CD4-positive, alpha-beta memory T cell (primary cell): Measurements from ENCODE around the gene PIGZ. TPM values are rescaled to one million over a fixed set of nuclear protein-coding genes. Genes with fewer than 3 reads are reported as not detected.

ENCODE experiments used
- CTCF ChIA-PET: fragments of 350-600 bp; sonication (Branson Sonifier 250); formaldehyde crosslinking; loops from one replicate; lab custom pipeline; 2021; ENCODE audit warnings: inconsistent platforms; ENCODE audit not compliant: partially characterized antibody; lab: Charles Lee
- POLR2A ChIA-PET: fragments of 350-600 bp; sonication (Branson Sonifier 250); formaldehyde crosslinking; loops from one replicate; lab custom pipeline; 2021; ENCODE audit not compliant: partially characterized antibody; lab: Charles Lee
- DNase-seq, 5 donors: peaks; one replicate each; pipeline versions ENCODE4 v3.0.0 to v3.0.0-alpha.2; 2020 to 2022; ENCODE audit warnings: mixed read lengths in 1 of 5
- H3K27ac ChIP-seq: one replicate; pipeline ENCODE4 v1.7.0; 2013; ENCODE audit warnings: low read depth, low read length
- H3K27me3 ChIP-seq: 2 replicates; pipeline ENCODE4 v1.7.0; 2013; ENCODE audit warnings: mild to moderate bottlenecking, low read length, moderate library complexity; ENCODE audit not compliant: insufficient read depth
- H3K36me3 ChIP-seq: 2 replicates; pipeline ENCODE4 v1.7.0; 2013; ENCODE audit warnings: mild to moderate bottlenecking, low read length, moderate library complexity; ENCODE audit not compliant: insufficient read depth
- H3K4me1 ChIP-seq: 2 replicates; pipeline ENCODE4 v1.7.0; 2013; ENCODE audit warnings: mild to moderate bottlenecking, low read length, moderate library complexity; ENCODE audit not compliant: insufficient read depth
- H3K4me3 ChIP-seq, 2 donors: one replicate each; pipeline ENCODE4 v1.7.0; 2013; ENCODE audit warnings: low read length in 2 of 2, mild to moderate bottlenecking in 1 of 2
- H3K9me3 ChIP-seq, 2 donors: one replicate each; pipeline ENCODE4 v1.7.0; 2013; ENCODE audit warnings: low read length in 2 of 2, control low read depth in 1 of 2; ENCODE audit not compliant: control insufficient read depth in 1 of 2
- H3K27ac Mint-ChIP-seq, 7 donors: one replicate each; pipeline ENCODE4 v1.8.0; 2020 to 2021; ENCODE audit warnings: mixed read lengths in 7 of 7, mild to moderate bottlenecking in 6 of 7, inconsistent platforms in 3 of 7, moderate library complexity in 3 of 7
- H3K27me3 Mint-ChIP-seq, 2 donors: one replicate each; pipeline ENCODE4 v1.8.0; 2020 to 2021; ENCODE audit warnings: mixed read lengths in 2 of 2
- H3K36me3 Mint-ChIP-seq, 2 donors: one replicate each; pipeline ENCODE4 v1.8.0; 2020 to 2021; ENCODE audit warnings: mixed read lengths in 2 of 2, inconsistent platforms in 1 of 2, mild to moderate bottlenecking in 1 of 2
- H3K4me1 Mint-ChIP-seq, 4 donors: one replicate each; pipeline ENCODE4 v1.8.0; 2020 to 2021; ENCODE audit warnings: mixed read lengths in 4 of 4, mild to moderate bottlenecking in 1 of 4
- H3K4me3 Mint-ChIP-seq, 8 donors: one replicate each; pipeline ENCODE4 v1.8.0; 2020 to 2021; ENCODE audit warnings: mixed read lengths in 8 of 8, mild to moderate bottlenecking in 7 of 8, moderate library complexity in 6 of 8, inconsistent platforms in 3 of 8
- H3K9me3 Mint-ChIP-seq, 8 donors: one replicate each; pipeline ENCODE4 v1.8.0; 2020 to 2021; ENCODE audit warnings: mixed read lengths in 8 of 8, mild to moderate bottlenecking in 5 of 8, inconsistent platforms in 3 of 8, moderate library complexity in 1 of 8
- intact Hi-C: fragments of 100-400 bp; cut with micrococcal nuclease; formaldehyde crosslinking; loops from one replicate; pipeline ENCODE4 v1.15.1; 2023
- polyA plus RNA-seq, 2 donors: library from polyadenylated mRNA; unstranded; fragments of 300-500 nt; fragmentation: Illumina TruSeq; gene quantifications; one replicate each; pipeline ENCODE4 v1.2.3, GENCODE V29; 2021
- total RNA-seq, 2 experiments: library from RNA; stranded (reverse); gene quantifications; one replicate each; pipeline ENCODE4 v1.2.3, GENCODE V29; 2021

PIGZ gene
- total and polyA plus RNA-seq, 4 experiments from 2014 or later = 0.33 to 1.2 (median 0.56) TPM

DNA sequence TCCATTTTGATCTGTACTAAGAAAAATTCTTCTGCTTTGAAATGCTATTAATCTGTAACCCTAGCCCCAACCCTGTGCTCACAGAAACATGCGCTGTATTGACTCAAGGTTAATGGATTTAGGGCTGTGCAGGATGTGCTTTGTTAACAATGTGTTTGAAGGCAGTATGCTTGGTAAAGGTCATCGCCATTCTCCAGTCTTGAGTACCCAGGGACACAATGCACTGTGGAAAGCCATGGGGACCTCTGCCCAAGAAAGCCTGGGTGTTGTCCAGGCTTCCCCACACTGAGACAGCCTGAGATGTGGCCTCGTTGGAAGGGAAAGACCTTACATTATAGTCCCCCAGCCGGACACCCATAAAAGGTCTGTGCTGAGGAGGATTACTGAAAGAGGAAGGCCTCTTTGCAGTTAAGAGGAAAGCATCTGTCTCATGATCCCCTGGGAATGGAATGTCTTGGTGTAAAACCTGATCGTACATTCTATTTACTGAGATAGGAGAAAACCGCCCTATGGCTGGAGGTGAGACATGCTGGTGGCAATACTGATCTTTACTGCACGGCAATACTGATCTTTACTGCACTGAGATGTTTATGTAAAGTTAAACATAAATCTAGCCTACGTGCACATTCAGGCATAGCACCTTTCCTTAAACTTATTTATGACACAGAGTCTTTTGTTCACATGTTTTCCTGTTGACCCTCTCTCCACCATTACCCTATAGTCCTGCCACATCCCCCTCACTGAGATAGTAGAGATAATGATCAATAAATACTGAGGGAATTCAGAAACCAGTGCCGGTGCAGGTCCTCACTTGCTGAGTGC, 6.3 kb downstream of the PIGZ start:
- Mint-ChIP-seq H3K27ac (no peak overlapping the region), H3K36me3 (no peaks in the 10 kb centered on the region), H3K27me3 (peaks cover 3 to 5% of the 10 kb centered on the region in 2 donors), H3K9me3 (peaks cover 0 to 2% (median 0%) of the 10 kb centered on the region in 8 donors), H3K4me3 (no peak overlapping the region), H3K4me1 (no peaks in the 10 kb centered on the region)
- no peaks in the 10 kb centered on the region for H3K4me1 ChIP-seq
- ChIA-PET CTCF (no interaction called here), POLR2A (no interaction called here)
- H3K27me3 ChIP-seq = no peaks in the 10 kb centered on the region
- H3K9me3 ChIP-seq = no peaks in the 10 kb centered on the region
- DNase-seq = no peak
- no peak overlapping the region for H3K4me3 ChIP-seq
- H3K27ac ChIP-seq = no peak overlapping the region
- intact Hi-C loops = no loop called here
- no peaks in the 10 kb centered on the region for H3K36me3 ChIP-seq

DNA sequence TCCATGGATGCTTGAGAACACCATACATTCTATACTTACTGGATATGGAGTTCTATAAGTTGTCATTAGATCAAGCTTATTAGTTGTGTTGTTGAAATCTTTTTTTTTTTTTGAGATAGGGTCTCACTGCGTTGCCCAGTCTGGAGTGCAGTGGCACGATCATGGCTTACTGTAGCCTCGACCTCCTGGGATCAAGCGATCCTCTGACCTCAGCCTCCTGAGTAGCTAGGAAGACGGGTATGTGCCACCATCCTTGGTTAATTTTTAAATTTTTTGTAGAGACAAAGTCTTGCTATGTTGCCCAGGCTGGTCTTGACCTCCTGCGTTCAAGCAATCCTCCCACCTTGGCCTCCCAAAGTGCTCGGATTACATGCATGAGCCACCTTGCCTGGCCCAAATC, 13.8 kb downstream of the PIGZ start:
- no peak for DNase-seq
- H3K4me3 Mint-ChIP-seq = no peak overlapping the region
- Histone ChIP-seq H3K36me3 (no peaks in the 10 kb centered on the region), H3K27ac (no peak overlapping the region), H3K4me3 (no peak overlapping the region), H3K9me3 (no peaks in the 10 kb centered on the region), H3K27me3 (no peaks in the 10 kb centered on the region), H3K4me1 (no peaks in the 10 kb centered on the region)
- no peaks in the 10 kb centered on the region for H3K4me1 Mint-ChIP-seq
- H3K36me3 Mint-ChIP-seq = no peaks in the 10 kb centered on the region
- H3K9me3 Mint-ChIP-seq = no peaks in the 10 kb centered on the region
- intact Hi-C loops = no loop called here
- POLR2A ChIA-PET = interaction anchor here (1.9 kb wide), 1 partner anchor 12 kb away, joined by 4 read pairs; the partner anchor contains the start of gene NCBP2
- CTCF ChIA-PET = interaction anchor here (0.8 kb wide), 1 partner anchor 115 kb away, joined by 4 read pairs; no protein-coding TSS in a partner anchor
- no peak overlapping the region for H3K27ac Mint-ChIP-seq
- peaks cover 4 to 8% of the 10 kb centered on the region in 2 donors for H3K27me3 Mint-ChIP-seq

DNA sequence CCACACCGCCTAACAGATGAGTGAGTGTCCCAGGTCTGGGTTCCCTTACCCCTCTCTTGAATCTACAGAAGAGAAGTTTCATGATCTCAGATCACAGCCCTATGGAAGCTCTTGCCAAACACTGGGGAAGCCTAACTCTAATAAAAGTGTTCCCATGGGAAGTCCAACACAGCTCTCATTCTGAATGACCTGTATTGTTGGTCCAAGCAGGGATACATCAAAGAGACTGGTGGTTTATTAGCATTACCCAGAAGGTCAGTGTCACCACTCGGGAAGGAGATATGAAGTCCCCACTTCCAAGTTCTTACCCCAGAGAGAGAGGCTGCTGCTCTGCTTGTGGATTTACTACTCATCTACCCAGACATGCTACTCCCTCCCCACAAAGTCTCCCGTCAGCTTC, 17.3 kb downstream of the PIGZ start:
- Histone ChIP-seq H3K4me1 (no peaks in the 10 kb centered on the region), H3K9me3 (no peaks in the 10 kb centered on the region), H3K27me3 (no peaks in the 10 kb centered on the region), H3K4me3 (no peak overlapping the region), H3K27ac (no peak overlapping the region), H3K36me3 (no peaks in the 10 kb centered on the region)
- DNase-seq = no peak
- peaks cover 1 to 3% of the 10 kb centered on the region in 2 donors for H3K27me3 Mint-ChIP-seq
- intact Hi-C loops = no loop called here
- H3K4me3 Mint-ChIP-seq = no peak overlapping the region
- H3K36me3 Mint-ChIP-seq = no peaks in the 10 kb centered on the region
- CTCF ChIA-PET = no interaction called here
- POLR2A ChIA-PET = interaction anchor here (1.6 kb wide), 1 partner anchor 9 kb away, joined by 9 read pairs; the partner anchor contains the start of gene NCBP2
- H3K27ac Mint-ChIP-seq = no peak overlapping the region
- peaks cover 0 to 1% (median 0%) of the 10 kb centered on the region in 8 donors for H3K9me3 Mint-ChIP-seq
- no peaks in the 10 kb centered on the region for H3K4me1 Mint-ChIP-seq

GRCh38 chr3:196949750-196950149, 18.9 kb downstream of the PIGZ start:
- peaks cover 0 to 2% of the 10 kb centered on the region in 2 donors for H3K36me3 Mint-ChIP-seq
- no peak overlapping the region for H3K27ac Mint-ChIP-seq
- peaks cover 0 to 3% (median 2%) of the 10 kb centered on the region in 4 donors for H3K4me1 Mint-ChIP-seq
- ChIA-PET POLR2A (no interaction called here), CTCF (no interaction called here)
- H3K9me3 Mint-ChIP-seq = peaks cover 0 to 1% (median 0%) of the 10 kb centered on the region in 8 donors
- Histone ChIP-seq H3K4me3 (no peak overlapping the region), H3K9me3 (no peaks in the 10 kb centered on the region), H3K27ac (no peak overlapping the region), H3K4me1 (no peaks in the 10 kb centered on the region), H3K36me3 (no peaks in the 10 kb centered on the region), H3K27me3 (no peaks in the 10 kb centered on the region)
- no peak for DNase-seq
- H3K27me3 Mint-ChIP-seq = peaks cover 1 to 2% of the 10 kb centered on the region in 2 donors
- no peak overlapping the region for H3K4me3 Mint-ChIP-seq
- intact Hi-C loops = no loop called here

- H3K4me3 Mint-ChIP-seq = no peak overlapping the region
- no peak overlapping the region for H3K27ac ChIP-seq
- no peaks in the 10 kb centered on the region for H3K27me3 ChIP-seq
- CTCF ChIA-PET = no interaction called here
- no peaks in the 10 kb centered on the region for H3K4me1 ChIP-seq
- intact Hi-C loops = no loop called here
- no peaks in the 10 kb centered on the region for H3K9me3 ChIP-seq
- peaks cover 4 to 6% of the 10 kb centered on the region in 2 donors for H3K36me3 Mint-ChIP-seq
- H3K4me3 ChIP-seq = no peak overlapping the region
- DNase-seq = no peak
- H3K9me3 Mint-ChIP-seq = peaks cover 0 to 1% (median 0%) of the 10 kb centered on the region in 8 donors
- no peak overlapping the region for H3K27ac Mint-ChIP-seq
- no peaks in the 10 kb centered on the region for H3K36me3 ChIP-seq
- POLR2A ChIA-PET = no interaction called here
- no peaks in the 10 kb centered on the region for H3K27me3 Mint-ChIP-seq
- H3K4me1 Mint-ChIP-seq = peaks cover 0 to 8% (median 6%) of the 10 kb centered on the region in 4 donors
Measured at GRCh38 chr3:196949285-196949619, 19.4 kb downstream of the PIGZ start.

- Histone ChIP-seq H3K4me3 (no peak overlapping the region), H3K36me3 (no peaks in the 10 kb centered on the region), H3K4me1 (peaks cover 2% of the 10 kb centered on the region), H3K27me3 (no peaks in the 10 kb centered on the region), H3K9me3 (no peaks in the 10 kb centered on the region), H3K27ac (no peak overlapping the region)
- CTCF ChIA-PET = no interaction called here
- intact Hi-C loops = no loop called here
- Mint-ChIP-seq H3K4me3 (no peak overlapping the region), H3K4me1 (peaks cover 0 to 14% (median 11%) of the 10 kb centered on the region in 4 donors), H3K27ac (no peak overlapping the region), H3K36me3 (peaks cover 6% of the 10 kb centered on the region in 2 donors), H3K27me3 (no peaks in the 10 kb centered on the region), H3K9me3 (peaks cover 0 to 1% (median 0%) of the 10 kb centered on the region in 8 donors)
- DNase-seq = no peak
- POLR2A ChIA-PET = no interaction called here
Measured at GRCh38 chr3:196948442-196949284, 20.0 kb downstream of the PIGZ start.

- Histone ChIP-seq H3K27ac (no peak overlapping the region), H3K27me3 (no peaks in the 10 kb centered on the region), H3K4me3 (no peak overlapping the region), H3K4me1 (peaks cover 10% of the 10 kb centered on the region), H3K9me3 (no peaks in the 10 kb centered on the region), H3K36me3 (no peaks in the 10 kb centered on the region)
- intact Hi-C loops = no loop called here
- ChIA-PET CTCF (no interaction called here), POLR2A (no interaction called here)
- peaks cover 6 to 8% of the 10 kb centered on the region in 2 donors for H3K36me3 Mint-ChIP-seq
- peaks cover 4 to 21% (median 17%) of the 10 kb centered on the region in 4 donors for H3K4me1 Mint-ChIP-seq
- peaks cover 0 to 1% (median 0%) of the 10 kb centered on the region in 8 donors for H3K9me3 Mint-ChIP-seq
- no peak overlapping the region for H3K4me3 Mint-ChIP-seq
- no peak overlapping the region for H3K27ac Mint-ChIP-seq
- no peaks in the 10 kb centered on the region for H3K27me3 Mint-ChIP-seq
- no peak for DNase-seq
Measured at GRCh38 chr3:196947860-196948441, 20.7 kb downstream of the PIGZ start.
